HL-60 (cell line): ENCODE measurements around the gene ESR2.

Experiments used
- DNase-seq, 2 experiments: peaks; one replicate each; pipeline ENCODE4 v3.0.0-alpha.2; 2010 to 2020; ENCODE audit warnings: low read depth in 1 of 2, low spot score in 1 of 2
- H3K27ac ChIP-seq: fragments of 250-450 bp; sonication (Bioruptor Pico); replicated peaks from 2 replicates; pipeline ENCODE4 v1.5.1; 2020; ENCODE audit warnings: mild to moderate bottlenecking, moderate library complexity
- H3K27me3 ChIP-seq: fragments of 250-450 bp; sonication (Bioruptor Pico); 2 replicates; pipeline ENCODE4 v1.5.1; 2021; ENCODE audit warnings: mild to moderate bottlenecking, moderate library complexity; ENCODE audit not compliant: insufficient read depth, poor library complexity, severe bottlenecking
- H3K4me3 ChIP-seq: replicated peaks from 2 replicates; pipeline ENCODE4 v1.5.1; 2011; ENCODE audit warnings: mild to moderate bottlenecking, control low read depth, low read length; ENCODE audit not compliant: insufficient read depth
- CTCF ChIP-seq: IDR thresholded peaks from one replicate; pipeline ENCODE4 v1.5.1; 2011; ENCODE audit warnings: low read length, control low read depth, inconsistent platforms; ENCODE audit not compliant: insufficient read depth
- GABPA ChIP-seq: IDR thresholded peaks from 2 replicates; pipeline ENCODE4 v1.6.1; 2012; ENCODE audit warnings: low read depth
- POLR2AphosphoS5 ChIP-seq: IDR thresholded peaks from 2 replicates; pipeline ENCODE4 v1.6.1; 2012; ENCODE audit warnings: low read depth
- REST ChIP-seq: IDR thresholded peaks from 2 replicates; pipeline ENCODE4 v1.6.1; 2012; ENCODE audit warnings: low read depth; ENCODE audit not compliant: insufficient replicate concordance
- SPI1 ChIP-seq: IDR thresholded peaks from 2 replicates; pipeline ENCODE4 v1.6.1; 2012; ENCODE audit warnings: low read depth, mild to moderate bottlenecking, borderline replicate concordance

The ESR2 gene

GRCh38 chr14:64109819-64110554 is 184.2 kb downstream of the ESR2 start:
- TF ChIP-seq SPI1 (no peak), GABPA (no peak), REST (no peak), CTCF (no peak), POLR2AphosphoS5 (no peak)
- Histone ChIP-seq H3K27me3 (no peaks in the 10 kb centered on the region), H3K27ac (no peak overlapping the region), H3K4me3 (no peak overlapping the region)
- DNase-seq: peak in 1 of 2 experiments; percentile 4

GRCh38 chr14:64107438-64107837 is 186.7 kb downstream of the ESR2 start:
- Histone ChIP-seq H3K27ac (no peak overlapping the region), H3K4me3 (no peak overlapping the region), H3K27me3 (no peaks in the 10 kb centered on the region)
- DNase-seq: no peak
- no peak for TF ChIP-seq SPI1

- DNase-seq: no peak
Observed at GRCh38 chr14:64098120-64098519, 196.1 kb downstream of the ESR2 start.

GRCh38 chr14:64095620-64096019 is 198.6 kb downstream of the ESR2 start:
- TF ChIP-seq POLR2AphosphoS5 (no peak), REST (no peak), CTCF (no peak), SPI1 (no peak), GABPA (no peak)
- H3K27ac ChIP-seq: no peak overlapping the region
- H3K4me3 ChIP-seq: no peak overlapping the region
- no peak for DNase-seq
- peaks cover 2% of the 10 kb centered on the region for H3K27me3 ChIP-seq

More at GRCh38 chr14:64098120-64098519, 196.1 kb downstream of the ESR2 start:
- no peak overlapping the region for H3K27ac ChIP-seq
- H3K27me3 ChIP-seq: no peaks in the 10 kb centered on the region
- H3K4me3 ChIP-seq: no peak overlapping the region
- TF ChIP-seq GABPA: no peak

- H3K4me3 ChIP-seq: no peak overlapping the region
- TF ChIP-seq REST (no peak), SPI1 (no peak), POLR2AphosphoS5 (no peak)
- H3K27me3 ChIP-seq: peaks cover 2% of the 10 kb centered on the region
- H3K27ac ChIP-seq: no peak overlapping the region
- DNase-seq: no peak
Observed at GRCh38 chr14:64092940-64093339, 201.2 kb downstream of the ESR2 start.
